ENCODE data around the gene PEG3. TPM values are rescaled to one million over a fixed set of nuclear protein-coding genes. Genes with fewer than 3 reads are reported as not detected.

The PEG3 gene
- total RNA-seq, 1 donor from 2014 or later: not detected

DNA sequence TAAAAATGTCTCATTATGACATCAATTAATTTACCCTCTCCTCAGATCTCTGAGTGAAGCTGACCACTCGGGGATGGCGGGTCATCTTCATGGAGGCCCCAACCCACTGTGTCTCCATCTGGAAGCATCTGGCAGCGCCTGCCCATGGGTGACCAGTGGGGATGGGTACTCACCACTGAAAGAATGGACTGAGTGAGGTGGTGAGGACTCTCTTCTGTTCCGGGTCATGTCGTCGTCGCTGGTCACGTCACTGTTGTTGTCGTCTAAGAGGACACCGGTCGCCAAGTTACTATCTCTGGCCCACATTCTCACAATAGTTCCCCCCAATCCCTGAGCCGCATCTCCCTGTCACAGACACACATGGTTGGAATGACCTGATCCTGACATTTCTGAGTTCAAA lies 17.1 kb downstream of the PEG3 start:
- Histone ChIP-seq H3K9ac (no peak overlapping the region), H2AFZ (replicated peaks) (no peak overlapping the region), H3F3A (ENCODE audit: low read depth) (no peaks in the 10 kb centered on the region), H3K4me3 (no peak overlapping the region), H4K20me1 (ENCODE audit: low read depth) (no peaks in the 10 kb centered on the region), H3K79me2 (ENCODE audit: low read depth) (no peaks in the 10 kb centered on the region), H3K9me3 (ENCODE audit: low read depth) (peaks cover 26% of the 10 kb centered on the region), H3K4me1 (no peaks in the 10 kb centered on the region), H3K4me2 (no peak overlapping the region), H3K27ac (no peak overlapping the region), H3K27me3 (no peaks in the 10 kb centered on the region), H3K36me3 (no peaks in the 10 kb centered on the region)
- Mint-ChIP-seq H3K27me3 (ENCODE audit: insufficient read depth, low read depth) (peaks cover 5% of the 10 kb centered on the region), H3K36me3 (no peaks in the 10 kb centered on the region), H3K9me3 (peaks cover 72% of the 10 kb centered on the region), H3K4me1 (no peaks in the 10 kb centered on the region), H3K4me3 (no peak overlapping the region), H3K27ac (no peak overlapping the region)
- TF ChIP-seq, protein P1, sequence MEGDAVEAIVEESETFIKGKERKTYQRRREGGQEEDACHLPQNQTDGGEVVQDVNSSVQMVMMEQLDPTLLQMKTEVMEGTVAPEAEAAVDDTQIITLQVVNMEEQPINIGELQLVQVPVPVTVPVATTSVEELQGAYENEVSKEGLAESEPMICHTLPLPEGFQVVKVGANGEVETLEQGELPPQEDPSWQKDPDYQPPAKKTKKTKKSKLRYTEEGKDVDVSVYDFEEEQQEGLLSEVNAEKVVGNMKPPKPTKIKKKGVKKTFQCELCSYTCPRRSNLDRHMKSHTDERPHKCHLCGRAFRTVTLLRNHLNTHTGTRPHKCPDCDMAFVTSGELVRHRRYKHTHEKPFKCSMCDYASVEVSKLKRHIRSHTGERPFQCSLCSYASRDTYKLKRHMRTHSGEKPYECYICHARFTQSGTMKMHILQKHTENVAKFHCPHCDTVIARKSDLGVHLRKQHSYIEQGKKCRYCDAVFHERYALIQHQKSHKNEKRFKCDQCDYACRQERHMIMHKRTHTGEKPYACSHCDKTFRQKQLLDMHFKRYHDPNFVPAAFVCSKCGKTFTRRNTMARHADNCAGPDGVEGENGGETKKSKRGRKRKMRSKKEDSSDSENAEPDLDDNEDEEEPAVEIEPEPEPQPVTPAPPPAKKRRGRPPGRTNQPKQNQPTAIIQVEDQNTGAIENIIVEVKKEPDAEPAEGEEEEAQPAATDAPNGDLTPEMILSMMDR (IDR thresholded peaks at IDR 0.05): no peak
- TF ChIP-seq EZH2 (IDR thresholded peaks at IDR 0.05) (no peak), EZH2phosphoT487 (IDR thresholded peaks at IDR 0.05) (no peak)
- no peak for DNase-seq (ENCODE audit: low spot score)

DNA sequence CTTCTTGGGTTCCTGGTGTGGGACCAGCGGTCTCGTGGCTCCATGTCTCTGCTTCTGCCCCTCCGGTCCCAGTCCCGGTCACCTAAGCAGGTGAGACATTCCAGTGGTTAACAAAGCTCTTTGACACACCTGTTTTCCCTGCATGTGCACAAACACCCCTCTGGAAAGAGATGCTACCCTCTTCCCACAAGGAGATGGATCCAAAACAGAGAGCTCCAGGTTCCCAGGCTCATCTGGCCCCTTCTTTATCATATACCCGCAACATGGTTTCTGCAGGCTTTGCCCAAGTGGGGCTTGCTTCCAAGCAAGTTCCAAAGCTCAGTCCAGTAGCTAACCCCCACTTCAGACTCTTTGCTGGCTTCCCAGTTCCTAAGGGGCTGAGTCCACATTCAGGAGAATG lies 17.8 kb downstream of the PEG3 start:
- Histone ChIP-seq H3K27ac (no peak overlapping the region), H3K9ac (no peak overlapping the region), H3K36me3 (no peaks in the 10 kb centered on the region), H3K4me3 (no peak overlapping the region), H3F3A (ENCODE audit: low read depth) (no peaks in the 10 kb centered on the region), H2AFZ (replicated peaks) (no peak overlapping the region), H3K27me3 (no peaks in the 10 kb centered on the region), H3K4me1 (no peaks in the 10 kb centered on the region), H3K79me2 (ENCODE audit: low read depth) (no peaks in the 10 kb centered on the region), H3K9me3 (ENCODE audit: low read depth) (peaks cover 23% of the 10 kb centered on the region), H3K4me2 (no peak overlapping the region), H4K20me1 (ENCODE audit: low read depth) (no peaks in the 10 kb centered on the region)
- peaks cover 5% of the 10 kb centered on the region for H3K27me3 Mint-ChIP-seq (ENCODE audit: insufficient read depth, low read depth)
- TF ChIP-seq EZH2 (IDR thresholded peaks at IDR 0.05): no peak
- no peak for TF ChIP-seq EZH2phosphoT487 (IDR thresholded peaks at IDR 0.05)
- TF ChIP-seq, protein P1 (IDR thresholded peaks at IDR 0.05): no peak
- H3K27ac Mint-ChIP-seq: no peak overlapping the region
- H3K4me3 Mint-ChIP-seq: no peak overlapping the region
- H3K36me3 Mint-ChIP-seq: no peaks in the 10 kb centered on the region
- H3K4me1 Mint-ChIP-seq: no peaks in the 10 kb centered on the region
- DNase-seq (ENCODE audit: low spot score): no peak
- peaks cover 74% of the 10 kb centered on the region for H3K9me3 Mint-ChIP-seq

DNA sequence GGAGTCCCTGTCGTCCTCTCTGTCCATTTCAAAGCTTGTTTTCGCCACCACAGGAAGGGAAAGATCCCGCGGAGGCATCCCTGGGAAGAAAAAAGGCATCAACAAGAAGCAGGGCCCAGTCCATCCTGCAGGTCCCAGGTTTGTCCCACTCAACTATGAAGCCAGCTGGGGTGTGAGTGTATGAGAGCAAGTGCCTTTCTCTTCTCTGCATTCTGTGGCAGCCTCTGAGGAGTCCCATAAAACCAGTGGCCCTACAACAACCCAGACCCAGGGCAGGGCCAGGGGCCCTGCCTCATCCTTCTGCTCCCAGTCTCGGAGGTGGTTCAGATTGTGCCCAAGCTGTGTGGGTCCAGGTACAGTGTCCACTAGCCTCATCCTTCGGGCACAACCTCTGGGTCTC lies 18.9 kb downstream of the PEG3 start:
- no peaks in the 10 kb centered on the region for H3K79me2 ChIP-seq (ENCODE audit: low read depth)
- H2AFZ ChIP-seq (replicated peaks): no peak overlapping the region
- no peak overlapping the region for H3K9ac ChIP-seq
- H3K4me1 Mint-ChIP-seq: no peaks in the 10 kb centered on the region
- no peaks in the 10 kb centered on the region for H3K36me3 ChIP-seq
- no peak overlapping the region for H3K4me2 ChIP-seq
- no peak overlapping the region for H3K27ac ChIP-seq
- H4K20me1 ChIP-seq (ENCODE audit: low read depth): no peaks in the 10 kb centered on the region
- DNase-seq (ENCODE audit: low spot score): no peak
- H3K27ac Mint-ChIP-seq: no peak overlapping the region
- H3K36me3 Mint-ChIP-seq: no peaks in the 10 kb centered on the region
- no peaks in the 10 kb centered on the region for H3K27me3 ChIP-seq
- no peak overlapping the region for H3K4me3 Mint-ChIP-seq
- no peaks in the 10 kb centered on the region for H3F3A ChIP-seq (ENCODE audit: low read depth)
- H3K27me3 Mint-ChIP-seq (ENCODE audit: insufficient read depth, low read depth): peaks cover 5% of the 10 kb centered on the region
- no peak overlapping the region for H3K4me3 ChIP-seq
- peaks cover 77% of the 10 kb centered on the region for H3K9me3 Mint-ChIP-seq
- H3K9me3 ChIP-seq (ENCODE audit: low read depth): peaks cover 33% of the 10 kb centered on the region
- no peak for TF ChIP-seq EZH2 (IDR thresholded peaks at IDR 0.05)
- no peak for TF ChIP-seq EZH2phosphoT487 (IDR thresholded peaks at IDR 0.05)
- TF ChIP-seq, protein P1 (IDR thresholded peaks at IDR 0.05): no peak
- no peaks in the 10 kb centered on the region for H3K4me1 ChIP-seq

Measured in neural progenitor cell (in vitro differentiated cells).